Lung (tissue), 12 donors: ENCODE data around the gene LRTM1. TPM values are rescaled to one million over a fixed set of nuclear protein-coding genes. Genes with fewer than 3 reads are reported as not detected.

Source experiments
- ATAC-seq: fragments of 200-7000 bp; cut with Tn5 transposase; one replicate; pipeline ENCODE4 v1.9.1; 2020; ENCODE audit warnings: moderate number of reproducible peaks; ENCODE audit not compliant: insufficient read depth, low FRiP score
- DNase-seq, 3 donors: peaks; one replicate each; pipeline ENCODE4 v3.0.0-alpha.2; 2013 to 2017
- H3K27ac ChIP-seq, 2 donors: one replicate each; pipeline ENCODE4 v1.5.1; 2013; ENCODE audit warnings: mild to moderate bottlenecking in 2 of 2, moderate library complexity in 2 of 2, control low read depth in 1 of 2, inconsistent platforms in 1 of 2, low read depth in 1 of 2, low read length in 1 of 2
- H3K27me3 ChIP-seq, 3 donors: one replicate each; pipeline ENCODE4 v1.5.1; 2013; ENCODE audit warnings: low read length in 2 of 3; ENCODE audit not compliant: control insufficient read depth in 3 of 3, insufficient read depth in 3 of 3
- H3K36me3 ChIP-seq, 4 donors: one replicate each; pipeline ENCODE4 v1.5.1; 2013; ENCODE audit warnings: low read length in 4 of 4, mild to moderate bottlenecking in 1 of 4, moderate library complexity in 1 of 4; ENCODE audit not compliant: control insufficient read depth in 4 of 4, insufficient read depth in 4 of 4
- H3K4me1 ChIP-seq, 5 donors: one replicate each; pipeline ENCODE4 v1.5.1; 2013; ENCODE audit warnings: low read length in 5 of 5, mild to moderate bottlenecking in 2 of 5, moderate library complexity in 1 of 5; ENCODE audit not compliant: control insufficient read depth in 5 of 5, insufficient read depth in 5 of 5
- H3K4me3 ChIP-seq: one replicate; pipeline ENCODE4 v1.5.1; 2013; ENCODE audit warnings: mild to moderate bottlenecking, control low read depth, moderate library complexity
- H3K9ac ChIP-seq, 2 donors: one replicate each; pipeline ENCODE4 v1.5.1; 2013; ENCODE audit warnings: low read length in 2 of 2, control low read depth in 1 of 2; ENCODE audit not compliant: insufficient read depth in 1 of 2
- H3K9me3 ChIP-seq, 4 donors: one replicate each; pipeline ENCODE4 v1.5.1; 2013; ENCODE audit warnings: low read length in 3 of 4, mild to moderate bottlenecking in 1 of 4, moderate library complexity in 1 of 4; ENCODE audit not compliant: control insufficient read depth in 4 of 4, insufficient read depth in 3 of 4
- CTCF ChIP-seq: IDR thresholded peaks from 2 replicates; pipeline ENCODE4 v1.5.1; 2012; ENCODE audit warnings: mild to moderate bottlenecking; ENCODE audit errors: control extremely low read depth, extremely low read depth
- WGBS, 2 donors: extraction: QIAGEN DNeasy Blood & Tissue Kit; methylation state at CpG; one replicate each; pipeline ENCODE4 v1.1.7; 2013; 5-methylcytosine and 5-hydroxymethylcytosine counted together
- polyA plus RNA-seq, 2 donors: library from polyadenylated mRNA; stranded (reverse); fragments of 200-250 nt; gene quantifications; one replicate each; pipeline ENCODE4 v1.2.1, GENCODE V29; 2013
- total RNA-seq, 2 donors: library from RNA; depleted of rRNA in 1 of 2; stranded (reverse); fragments of >200 nt in 1 of 2; gene quantifications; one replicate each; pipeline ENCODE4 v1.2.1, GENCODE V29; 2014 to 2021
- donor health status: control.
- donor health status: control.
- donor health status: Bipolar disorder and iron deficiency.
- donor health status: healthy.
- donor health status: DM: yes; HTN: yes; CAD: no.

The LRTM1 gene
- total and polyA plus RNA-seq, 4 donors, result not detected

GRCh38 chr3:54874816-54875556 is 52.9 kb downstream of the LRTM1 start:
- Histone ChIP-seq H3K36me3 (no peaks in the 10 kb centered on the region), H3K4me3 (no peak overlapping the region), H3K27ac (no peak overlapping the region), H3K27me3 (peaks cover 0 to 8% (median 4%) of the 10 kb centered on the region in 3 donors), H3K9me3 (no peaks in the 10 kb centered on the region), H3K9ac (no peak overlapping the region), H3K4me1 (peaks cover 0 to 3% (median 0%) of the 10 kb centered on the region in 5 donors)
- no peak for TF ChIP-seq CTCF
- WGBS, 2 donors, result 80 to 82% methylated on average over 7 of the region's 7 CpGs
- no peak for DNase-seq
- no peak for ATAC-seq

- 85 to 87% methylated on average over 8 of the region's 8 CpGs for WGBS, 2 donors
These were observed 54.5 kb downstream of the LRTM1 start for GRCh38 chr3:54873059-54874010.

GRCh38 chr3:54871867-54872266 is 56.0 kb downstream of the LRTM1 start:
- Histone ChIP-seq H3K9ac (no peak overlapping the region), H3K4me3 (no peak overlapping the region), H3K27ac (no peak overlapping the region), H3K36me3 (no peaks in the 10 kb centered on the region), H3K27me3 (no peaks in the 10 kb centered on the region), H3K4me1 (peaks cover 0 to 3% (median 0%) of the 10 kb centered on the region in 5 donors), H3K9me3 (no peaks in the 10 kb centered on the region)
- ATAC-seq, result no peak
- 72 to 74% methylated on average over 4 of the region's 4 CpGs for WGBS, 2 donors
- no peak for DNase-seq
- no peak for TF ChIP-seq CTCF

More at GRCh38 chr3:54873059-54874010, 54.5 kb downstream of the LRTM1 start:
- Histone ChIP-seq H3K27ac (no peak overlapping the region), H3K9ac (no peak overlapping the region), H3K4me1 (peaks cover 0 to 3% (median 0%) of the 10 kb centered on the region in 5 donors), H3K9me3 (no peaks in the 10 kb centered on the region), H3K36me3 (no peaks in the 10 kb centered on the region), H3K27me3 (peaks cover 0 to 4% (median 3%) of the 10 kb centered on the region in 3 donors), H3K4me3 (no peak overlapping the region)
- ATAC-seq (no peak), DNase-seq (no peak)
- no peak for TF ChIP-seq CTCF
